GM12865 (cell line): ENCODE data around the gene CCDC158.

ENCODE experiments used
- DNase-seq: peaks from one replicate; pipeline ENCODE4 v3.0.0; 2010; ENCODE audit warnings: low read depth
- H3K4me3 ChIP-seq: 2 replicates; pipeline ENCODE4 v1.5.1; 2011; ENCODE audit warnings: mild to moderate bottlenecking, low read depth, low read length, control low read depth
- CTCF ChIP-seq: IDR thresholded peaks from 2 replicates; pipeline ENCODE4 v1.5.1; 2011; ENCODE audit warnings: low read length, control low read depth, low read depth, inconsistent platforms; ENCODE audit not compliant: insufficient read depth; ENCODE audit errors: missing control alignments

The CCDC158 gene

DNA sequence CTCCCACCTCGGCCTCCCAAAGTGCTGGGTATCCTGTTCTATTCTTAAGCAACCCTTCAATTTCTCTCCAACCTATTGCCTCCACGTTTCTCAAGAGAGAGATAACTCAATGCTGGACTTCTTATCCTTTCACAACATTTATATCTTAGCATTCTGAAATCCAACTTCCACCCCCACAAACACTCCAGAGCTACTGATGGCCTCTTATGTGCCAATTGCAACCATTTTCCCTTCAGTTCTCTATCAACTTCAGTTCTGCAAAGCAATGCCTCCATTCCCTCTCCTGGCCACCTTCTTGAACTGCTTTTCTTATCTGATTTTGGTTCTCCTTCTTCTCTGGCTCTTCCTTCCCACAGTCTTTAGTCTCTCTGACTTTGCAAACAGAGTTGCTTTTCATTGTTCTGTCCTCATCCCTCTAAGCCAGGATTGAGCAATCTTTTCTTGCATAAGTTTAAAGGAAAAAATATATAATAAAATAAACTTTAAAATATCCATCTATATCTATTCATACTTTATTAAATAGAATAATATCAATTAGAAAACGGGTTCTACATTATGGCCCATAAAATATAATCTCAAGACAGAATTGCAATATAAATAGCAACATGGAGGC lies 118.0 kb downstream of the CCDC158 start:
- no peak for TF ChIP-seq CTCF
- DNase-seq, result no peak
- H3K4me3 ChIP-seq, result no peak overlapping the region

- no peak overlapping the region for H3K4me3 ChIP-seq
- no peak for DNase-seq
- TF ChIP-seq CTCF, result no peak
These were observed 119.2 kb downstream of the CCDC158 start for GRCh38 chr4:76301775-76302162.

DNA sequence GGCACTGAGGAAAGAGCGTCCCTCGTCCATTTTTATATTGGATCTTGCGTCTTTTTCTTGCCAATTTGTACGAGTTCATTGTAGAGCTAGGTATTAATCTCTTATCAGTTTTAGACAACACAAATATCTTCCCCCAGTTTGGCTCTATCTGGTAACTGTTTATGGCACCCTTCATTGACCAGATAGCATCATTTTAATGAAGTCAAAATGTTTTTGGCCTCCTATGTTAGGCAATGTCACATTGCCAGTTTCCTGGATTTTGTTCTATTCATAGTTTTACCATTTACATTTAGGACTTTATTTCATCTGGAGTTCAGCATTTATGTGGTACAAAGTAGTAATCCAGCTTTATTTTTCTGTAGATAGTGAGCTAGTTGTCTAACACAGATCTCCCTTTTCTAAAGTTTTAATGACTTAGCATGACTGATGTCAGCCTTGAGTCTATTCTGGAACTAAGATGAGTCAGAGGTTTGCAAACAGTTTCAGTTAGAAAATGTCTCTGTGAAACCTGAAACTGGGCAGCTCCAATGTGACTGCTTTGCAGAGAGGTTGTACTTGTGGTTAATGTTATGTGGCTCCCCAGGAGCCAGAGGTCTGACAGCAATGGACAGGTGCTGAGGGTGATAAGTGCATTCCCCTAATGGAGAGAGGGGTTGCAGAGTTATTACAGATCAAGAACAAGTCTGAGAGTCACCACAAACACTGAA lies 119.7 kb downstream of the CCDC158 start:
- TF ChIP-seq CTCF, result no peak
- no peak overlapping the region for H3K4me3 ChIP-seq
- peak; percentile 96 for DNase-seq

DNA sequence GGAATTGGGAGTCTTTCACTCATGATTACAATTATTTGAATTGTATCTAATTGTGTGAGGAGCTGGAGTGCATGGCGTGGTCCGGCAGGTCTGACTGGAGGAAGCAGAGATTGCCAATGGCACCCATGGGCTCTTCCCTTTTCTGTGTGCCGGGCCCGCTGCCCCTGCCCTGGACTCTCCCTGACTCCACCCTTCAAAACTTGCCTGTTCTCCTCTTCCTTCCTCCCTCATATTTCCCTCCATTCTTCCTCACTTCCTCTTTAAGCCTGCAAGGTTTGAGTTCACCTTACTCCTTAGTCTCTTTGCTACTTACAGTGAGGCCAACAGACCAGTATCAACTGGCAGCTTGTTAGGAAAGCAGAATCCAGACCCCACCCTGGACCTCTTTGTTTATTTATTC lies 120.9 kb downstream of the CCDC158 start:
- no peak for TF ChIP-seq CTCF
- DNase-seq, result no peak
- no peak overlapping the region for H3K4me3 ChIP-seq

DNA sequence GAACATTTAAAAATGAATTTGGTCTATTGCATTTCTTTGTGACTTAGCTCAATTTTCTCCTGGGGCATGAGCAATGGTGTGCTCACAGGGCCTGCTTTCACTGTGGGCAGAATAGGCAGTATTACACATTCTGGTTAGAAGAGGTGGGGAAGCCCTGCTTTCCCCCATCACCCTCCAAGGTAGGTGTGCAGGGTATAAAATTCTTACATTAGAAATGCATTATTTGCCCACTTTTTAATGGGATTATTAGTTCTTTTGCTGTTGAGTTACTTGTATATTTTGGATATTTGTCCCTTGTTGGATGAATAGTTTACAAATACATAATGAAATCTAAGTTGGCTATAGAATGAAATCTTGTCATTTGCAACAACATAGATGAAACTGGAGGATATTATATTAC lies 122.7 kb downstream of the CCDC158 start:
- DNase-seq, result no peak
- no peak for TF ChIP-seq CTCF
- no peak overlapping the region for H3K4me3 ChIP-seq

DNA sequence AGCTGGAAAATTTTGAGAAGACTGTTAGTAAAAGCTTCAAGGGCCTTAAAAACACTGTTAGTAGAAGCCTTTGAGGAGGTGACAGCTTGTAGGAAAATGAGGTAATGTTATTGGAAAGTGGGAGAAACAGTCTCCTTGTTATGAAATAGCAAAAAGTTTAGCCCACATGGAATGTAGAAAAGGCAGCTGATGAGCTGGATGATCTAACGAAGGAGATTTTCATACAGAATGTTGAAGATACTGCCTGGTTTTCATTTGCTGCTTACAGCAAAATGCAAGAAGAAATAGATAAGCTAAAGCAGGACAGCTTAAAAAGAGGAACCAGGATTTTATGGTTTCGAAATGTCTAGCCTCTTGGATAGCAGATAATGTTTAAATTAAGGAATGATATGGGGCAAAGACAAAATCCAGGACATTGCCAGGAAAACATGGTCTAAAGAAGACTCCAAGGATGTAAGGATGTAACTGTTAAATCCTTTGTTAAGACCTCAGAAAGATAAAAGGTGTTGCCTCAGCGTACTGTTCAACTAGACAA lies 124.6 kb downstream of the CCDC158 start:
- no peak for DNase-seq
- H3K4me3 ChIP-seq, result no peak overlapping the region
- TF ChIP-seq CTCF, result no peak
